GM19025 (cell line): Measurements from ENCODE around the gene TUB.

Experiments used
- ATAC-seq: cut with Tn5 transposase; IDR thresholded peaks from one replicate; pipeline ENCODE4 v1.9.1; 2021; ENCODE audit warnings: mild to moderate bottlenecking, low read depth, moderate library complexity; ENCODE audit not compliant: unreplicated experiment

The TUB gene

GRCh38 chr11:8080674-8081590 is at the start of gene TUB:
Gene TUB (plus strand): TSS chr11:8081211. CDS start chr11:8081511, 300 bp downstream.
- no peak for ATAC-seq

GRCh38 chr11:8031248-8032115 is 49.5 kb upstream of the TUB start:
- no peak for ATAC-seq

GRCh38 chr11:8032122-8032521 is 48.9 kb upstream of the TUB start:
- no peak for ATAC-seq

GRCh38 chr11:8032576-8033304 is 48.3 kb upstream of the TUB start:
- no peak for ATAC-seq

- peak; percentile 65 for ATAC-seq
These were observed 47.5 kb upstream of the TUB start for GRCh38 chr11:8033305-8034105.

GRCh38 chr11:8034106-8034585 is 46.9 kb upstream of the TUB start:
- ATAC-seq: no peak

GRCh38 chr11:8034604-8035190 is 46.3 kb upstream of the TUB start:
- ATAC-seq: no peak

- no peak for ATAC-seq
These were observed 45.7 kb upstream of the TUB start for GRCh38 chr11:8035200-8035855.

- no peak for ATAC-seq
These were observed 44.8 kb upstream of the TUB start for GRCh38 chr11:8036002-8036802.

- ATAC-seq: no peak
These were observed 44.0 kb upstream of the TUB start for GRCh38 chr11:8036986-8037385.

GRCh38 chr11:8038393-8038792 is 42.6 kb upstream of the TUB start:
- no peak for ATAC-seq

- no peak for ATAC-seq
These were observed 42.0 kb upstream of the TUB start for GRCh38 chr11:8038811-8039529.

- no peak for ATAC-seq
These were observed 41.3 kb upstream of the TUB start for GRCh38 chr11:8039530-8040260.

GRCh38 chr11:8040261-8040920 is 40.6 kb upstream of the TUB start:
- ATAC-seq: no peak

- ATAC-seq: no peak
These were observed 40.1 kb upstream of the TUB start for GRCh38 chr11:8040921-8041285.

GRCh38 chr11:8041576-8041975 is 39.4 kb upstream of the TUB start:
- ATAC-seq: no peak
